ENCODE data around the gene LIMK1.
"Not testable (repeated sequence)": the region's sequence is repeated elsewhere in the genome, so short reads cannot be mapped to it uniquely, and the experiment has no call there.

Gene LIMK1

DNA sequence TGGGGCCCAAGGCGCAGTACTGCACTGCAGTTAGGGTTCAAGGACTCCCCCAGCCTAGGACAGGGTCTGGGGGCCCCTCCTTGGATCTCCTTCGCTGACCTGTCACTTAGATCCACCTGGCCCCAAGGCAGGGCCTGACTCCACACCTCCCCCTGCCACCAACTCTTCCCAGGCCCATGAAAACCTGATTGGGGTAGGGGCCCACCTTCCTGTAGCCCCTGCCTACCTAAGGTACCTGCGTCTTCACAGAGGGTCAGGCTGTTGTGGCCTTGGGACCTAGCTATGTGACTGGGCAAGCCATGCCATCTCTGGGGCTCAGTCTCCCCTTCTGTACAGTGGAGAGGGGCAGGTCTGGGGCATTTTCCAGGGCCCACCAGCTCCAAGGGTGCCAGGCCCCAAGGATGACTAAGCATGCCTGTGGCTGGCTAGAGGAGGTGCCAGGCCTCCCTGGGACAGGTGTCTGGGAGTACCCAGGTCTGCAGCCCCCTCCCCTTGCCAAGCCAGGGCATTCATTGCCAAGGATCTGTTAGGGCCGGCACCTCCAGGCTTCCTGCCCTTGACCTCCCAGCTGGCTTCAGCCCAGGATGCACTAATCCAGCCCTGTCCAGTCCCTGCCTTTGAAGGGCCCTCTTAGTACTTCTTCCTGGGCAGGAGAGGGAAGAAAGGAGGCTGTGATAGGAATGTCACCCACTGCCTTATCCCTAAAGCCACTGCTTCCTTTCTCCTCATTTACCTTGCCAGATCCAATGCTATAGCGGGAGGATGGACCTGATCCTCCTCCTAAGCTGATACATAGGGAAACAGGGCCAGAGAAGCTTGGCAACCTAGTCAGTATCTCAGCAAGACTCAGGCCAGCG lies 1.3 kb downstream of the LIMK1 start:
- DNase-seq, result no peak

- no peak for DNase-seq
Observed at GRCh38 chr7:74087791-74088453, 4.3 kb downstream of the LIMK1 start.

- DNase-seq, result no peak
Observed at GRCh38 chr7:74092321-74092963, 8.8 kb downstream of the LIMK1 start.

DNA sequence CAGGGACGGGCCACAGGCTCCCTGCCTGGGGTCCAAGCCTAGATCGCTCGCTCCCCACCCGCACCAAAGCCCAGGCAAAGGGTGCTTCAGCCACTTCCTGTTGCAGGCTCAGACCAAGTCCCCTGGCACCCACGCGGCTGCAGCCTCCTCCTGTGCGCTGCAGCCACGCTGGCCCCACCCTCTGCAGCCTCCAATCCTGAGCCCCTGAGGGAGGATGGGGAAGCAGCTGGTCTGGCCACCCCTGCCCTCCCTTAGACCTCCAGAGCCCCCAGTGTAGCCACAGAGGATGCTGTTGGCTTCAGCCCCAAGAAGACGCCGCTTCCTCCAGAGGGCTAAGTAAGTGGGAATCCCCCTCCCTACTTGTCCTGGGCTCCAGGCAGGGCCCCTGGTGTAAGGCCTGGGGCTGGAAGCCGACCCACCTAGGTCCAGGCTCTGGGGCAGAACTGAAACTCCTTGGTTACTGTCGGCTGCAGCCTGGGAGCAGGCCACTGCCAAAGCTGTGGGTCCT lies 9.4 kb downstream of the LIMK1 start:
- no peak for DNase-seq

- DNase-seq, result no peak
Observed at GRCh38 chr7:74093671-74094223, 10.1 kb downstream of the LIMK1 start.

GRCh38 chr7:74094224-74095101 lies 10.9 kb downstream of the LIMK1 start:
- DNase-seq, result no peak

DNA sequence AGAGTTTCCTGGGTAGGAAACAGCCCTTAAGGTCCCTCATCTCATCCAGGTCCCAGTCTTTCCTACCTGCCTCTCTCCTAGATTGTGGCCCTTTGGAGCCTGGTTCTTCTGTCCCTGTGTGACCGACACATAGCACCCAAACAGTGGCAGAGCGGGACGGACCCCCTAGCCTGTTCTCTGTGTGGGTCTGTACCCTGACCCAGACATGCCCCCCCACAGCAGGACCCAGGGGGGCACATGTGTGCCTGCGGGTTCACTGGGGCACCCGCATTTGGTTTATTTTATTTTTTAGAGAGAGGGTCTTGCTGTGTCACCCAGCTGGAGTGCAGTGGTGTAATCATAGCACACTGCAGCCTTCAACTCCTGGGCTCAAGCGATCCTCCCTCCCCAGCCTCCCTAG lies 11.5 kb downstream of the LIMK1 start:
- DNase-seq, result no peak

DNA sequence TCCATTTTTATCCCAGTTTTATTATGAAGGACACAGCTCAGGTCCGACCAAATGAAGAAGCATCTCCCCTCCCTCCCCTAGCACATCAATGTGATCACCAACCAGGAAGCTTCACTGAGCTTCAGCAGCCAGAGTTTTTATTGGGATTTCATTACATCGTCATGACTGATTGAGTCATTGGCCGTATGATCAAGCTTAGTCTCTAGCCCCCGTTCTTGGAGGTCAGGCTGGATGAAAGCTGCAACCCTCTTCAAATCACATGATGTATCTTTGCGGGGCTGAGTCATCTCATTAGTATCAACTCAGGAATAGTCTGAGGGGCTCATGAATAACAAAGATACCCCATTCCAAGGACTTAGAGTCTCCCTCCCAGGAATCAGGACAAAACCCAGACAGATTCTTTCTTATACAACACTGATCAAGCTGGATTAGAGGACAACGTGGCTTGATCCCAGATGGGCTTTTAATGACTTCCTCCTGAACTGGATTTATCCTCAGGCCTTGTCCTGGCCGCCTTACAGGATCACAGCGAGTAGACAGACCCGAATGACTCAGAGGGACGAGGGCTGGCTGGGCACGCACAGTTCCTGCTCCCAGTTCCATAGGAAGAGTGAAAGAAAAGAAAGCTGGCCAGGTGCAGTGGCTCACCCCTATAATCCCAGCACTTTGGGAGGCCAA lies 14.5 kb downstream of the LIMK1 start:
- DNase-seq, result no peak

- DNase-seq, result no peak
Observed at GRCh38 chr7:74099031-74099430, 15.4 kb downstream of the LIMK1 start.

GRCh38 chr7:74101061-74101681 lies 17.6 kb downstream of the LIMK1 start:
- DNase-seq, result no peak

DNA sequence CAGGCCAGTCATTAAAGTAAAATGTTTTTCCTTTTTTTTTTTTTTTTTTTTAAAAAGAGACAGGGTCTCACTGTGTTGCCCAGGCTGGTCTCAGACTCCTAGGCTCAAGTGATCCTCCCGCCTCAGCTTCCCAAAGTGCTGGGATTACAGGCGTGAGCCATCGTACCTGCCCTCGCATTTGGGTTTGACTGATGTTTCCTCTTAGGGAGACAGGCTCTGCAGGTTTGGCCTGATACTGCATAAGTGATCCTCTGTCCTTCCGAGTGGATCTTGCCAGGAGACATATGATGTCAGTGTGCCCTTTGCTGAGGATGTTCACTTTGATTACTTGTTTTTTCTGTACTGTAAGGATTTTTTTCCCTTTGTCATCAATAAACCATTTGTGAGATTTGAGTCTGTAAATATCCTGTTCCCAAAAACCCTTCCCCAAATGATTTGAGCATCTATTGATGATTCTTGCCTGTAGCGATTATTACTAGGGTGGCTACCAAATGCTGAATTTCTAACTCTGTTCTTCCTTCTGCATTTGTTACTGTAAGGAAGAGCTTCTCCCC lies 19.7 kb downstream of the LIMK1 start:
- no peak for DNase-seq

DNA sequence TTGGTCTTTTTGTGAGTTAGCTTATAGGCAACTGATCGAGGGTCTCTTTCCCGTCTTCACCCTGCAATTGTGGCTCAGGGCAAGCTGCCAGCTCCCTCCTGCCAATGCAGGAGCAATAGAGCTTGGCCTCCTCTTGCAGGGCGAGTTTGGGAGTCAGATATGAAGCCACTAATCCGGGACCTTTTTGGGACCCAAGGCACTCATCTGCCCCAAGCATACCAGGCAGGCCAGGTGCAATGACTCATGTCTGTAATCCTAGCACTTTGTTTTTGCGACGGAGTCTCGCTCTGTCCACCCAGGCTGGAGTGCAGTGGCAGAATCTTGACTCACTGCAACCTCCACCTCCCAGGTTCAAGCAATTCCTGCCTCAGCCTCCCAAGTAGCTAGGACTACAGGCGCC lies 21.1 kb downstream of the LIMK1 start:
- no peak for DNase-seq

GRCh38 chr7:74105992-74106391 lies 22.4 kb downstream of the LIMK1 start:
- no peak for DNase-seq

DNA sequence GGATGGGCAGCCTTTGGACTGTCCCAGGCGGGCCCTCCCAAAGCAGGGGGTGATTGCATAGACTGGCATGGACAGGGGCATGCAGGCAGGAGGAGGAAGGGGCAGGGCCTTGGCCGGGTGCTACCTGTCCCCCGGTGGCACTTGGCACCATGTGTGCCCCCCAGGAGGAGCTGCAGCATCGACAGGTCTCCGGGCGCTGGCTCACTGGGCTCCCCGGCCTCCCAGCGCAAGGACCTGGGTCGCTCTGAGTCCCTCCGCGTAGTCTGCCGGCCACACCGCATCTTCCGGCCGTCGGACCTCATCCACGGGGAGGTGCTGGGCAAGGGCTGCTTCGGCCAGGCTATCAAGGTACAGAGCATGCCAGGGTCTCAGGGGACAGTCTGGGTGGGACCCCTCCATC lies 23.2 kb downstream of the LIMK1 start:
- no peak for DNase-seq

GRCh38 chr7:74115326-74115725 lies 31.7 kb downstream of the LIMK1 start:
- DNase-seq, result no peak

GRCh38 chr7:74116356-74116755 lies 32.8 kb downstream of the LIMK1 start:
- no peak for DNase-seq

GRCh38 chr7:74119831-74120230 lies 36.2 kb downstream of the LIMK1 start:
- no peak for DNase-seq

DNA sequence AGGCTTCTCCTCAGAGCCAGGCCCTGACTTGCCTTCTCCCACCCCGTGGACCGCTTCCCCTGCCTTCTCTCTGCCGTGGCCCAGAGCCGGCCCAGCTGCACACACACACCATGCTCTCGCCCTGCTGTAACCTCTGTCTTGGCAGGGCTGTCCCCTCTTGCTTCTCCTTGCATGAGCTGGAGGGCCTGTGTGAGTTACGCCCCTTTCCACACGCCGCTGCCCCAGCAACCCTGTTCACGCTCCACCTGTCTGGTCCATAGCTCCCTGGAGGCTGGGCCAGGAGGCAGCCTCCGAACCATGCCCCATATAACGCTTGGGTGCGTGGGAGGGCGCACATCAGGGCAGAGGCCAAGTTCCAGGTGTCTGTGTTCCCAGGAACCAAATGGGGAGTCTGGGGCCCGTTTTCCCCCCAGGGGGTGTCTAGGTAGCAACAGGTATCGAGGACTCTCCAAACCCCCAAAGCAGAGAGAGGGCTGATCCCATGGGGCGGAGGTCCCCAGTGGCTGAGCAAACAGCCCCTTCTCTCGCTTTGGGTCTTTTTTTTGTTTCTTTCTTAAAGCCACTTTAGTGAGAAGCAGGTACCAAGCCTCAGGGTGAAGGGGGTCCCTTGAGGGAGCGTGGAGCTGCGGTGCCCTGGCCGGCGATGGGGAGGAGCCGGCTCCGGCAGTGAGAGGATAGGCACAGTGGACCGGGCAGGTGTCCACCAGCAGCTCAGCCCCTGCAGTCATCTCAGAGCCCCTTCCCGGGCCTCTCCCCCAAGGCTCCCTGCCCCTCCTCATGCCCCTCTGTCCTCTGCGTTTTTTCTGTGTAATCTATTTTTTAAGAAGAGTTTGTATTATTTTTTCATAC lies 38.0 kb downstream of the LIMK1 start:
- no peak for DNase-seq

GRCh38 chr7:74123892-74124291 lies 40.3 kb downstream of the LIMK1 start:
- not testable (repeated sequence) for DNase-seq

All from NCI-H1105 (cell line).